ENCODE results near the gene TMEM187. TPM values are rescaled to one million over a fixed set of nuclear protein-coding genes. Genes with fewer than 3 reads are reported as not detected.

The TMEM187 gene
- total RNA-seq, 1 donor from 2014 or later, result 18.3 TPM

DNA sequence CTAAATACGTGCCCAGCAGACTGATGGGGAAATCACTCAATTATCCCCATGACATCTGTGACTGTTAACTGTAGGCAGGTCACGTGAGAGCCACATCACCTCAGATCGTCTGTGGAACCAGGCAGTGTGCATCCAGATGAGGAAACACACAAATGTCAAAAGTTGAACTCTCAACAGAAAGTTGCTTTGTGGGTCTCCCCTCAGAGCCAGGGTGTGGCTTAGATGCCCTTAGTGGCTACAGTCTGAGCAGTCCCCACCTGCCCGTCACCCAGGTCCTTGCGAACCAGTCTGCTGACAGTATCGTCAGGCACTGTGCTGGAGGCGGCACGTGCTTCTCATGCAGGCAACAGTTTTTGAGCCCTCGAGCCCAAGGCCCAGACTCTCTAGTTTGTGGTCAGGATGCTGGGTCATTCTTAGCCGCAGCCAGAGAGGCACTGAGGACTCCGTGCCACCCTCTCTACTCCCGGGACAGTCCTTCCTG is 10.8 kb downstream of the TMEM187 start:
- H3K36me3 Mint-ChIP-seq (ENCODE audit: low read depth), result peaks cover 4% of the 10 kb centered on the region
- TF ChIP-seq, protein P1, sequence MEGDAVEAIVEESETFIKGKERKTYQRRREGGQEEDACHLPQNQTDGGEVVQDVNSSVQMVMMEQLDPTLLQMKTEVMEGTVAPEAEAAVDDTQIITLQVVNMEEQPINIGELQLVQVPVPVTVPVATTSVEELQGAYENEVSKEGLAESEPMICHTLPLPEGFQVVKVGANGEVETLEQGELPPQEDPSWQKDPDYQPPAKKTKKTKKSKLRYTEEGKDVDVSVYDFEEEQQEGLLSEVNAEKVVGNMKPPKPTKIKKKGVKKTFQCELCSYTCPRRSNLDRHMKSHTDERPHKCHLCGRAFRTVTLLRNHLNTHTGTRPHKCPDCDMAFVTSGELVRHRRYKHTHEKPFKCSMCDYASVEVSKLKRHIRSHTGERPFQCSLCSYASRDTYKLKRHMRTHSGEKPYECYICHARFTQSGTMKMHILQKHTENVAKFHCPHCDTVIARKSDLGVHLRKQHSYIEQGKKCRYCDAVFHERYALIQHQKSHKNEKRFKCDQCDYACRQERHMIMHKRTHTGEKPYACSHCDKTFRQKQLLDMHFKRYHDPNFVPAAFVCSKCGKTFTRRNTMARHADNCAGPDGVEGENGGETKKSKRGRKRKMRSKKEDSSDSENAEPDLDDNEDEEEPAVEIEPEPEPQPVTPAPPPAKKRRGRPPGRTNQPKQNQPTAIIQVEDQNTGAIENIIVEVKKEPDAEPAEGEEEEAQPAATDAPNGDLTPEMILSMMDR (IDR thresholded peaks at IDR 0.05), result no peak
- peaks cover 10% of the 10 kb centered on the region for H3K4me1 Mint-ChIP-seq (ENCODE audit: low read depth)
- no peak overlapping the region for H3K27ac Mint-ChIP-seq (ENCODE audit: unreplicated experiment)
- H3K9me3 Mint-ChIP-seq (ENCODE audit: low read depth), result no peaks in the 10 kb centered on the region
- no peak for DNase-seq (ENCODE audit: low spot score)
- no peaks in the 10 kb centered on the region for H3K27me3 Mint-ChIP-seq (ENCODE audit: low read depth)
- H3K4me3 Mint-ChIP-seq (ENCODE audit: unreplicated experiment), result no peak overlapping the region

DNA sequence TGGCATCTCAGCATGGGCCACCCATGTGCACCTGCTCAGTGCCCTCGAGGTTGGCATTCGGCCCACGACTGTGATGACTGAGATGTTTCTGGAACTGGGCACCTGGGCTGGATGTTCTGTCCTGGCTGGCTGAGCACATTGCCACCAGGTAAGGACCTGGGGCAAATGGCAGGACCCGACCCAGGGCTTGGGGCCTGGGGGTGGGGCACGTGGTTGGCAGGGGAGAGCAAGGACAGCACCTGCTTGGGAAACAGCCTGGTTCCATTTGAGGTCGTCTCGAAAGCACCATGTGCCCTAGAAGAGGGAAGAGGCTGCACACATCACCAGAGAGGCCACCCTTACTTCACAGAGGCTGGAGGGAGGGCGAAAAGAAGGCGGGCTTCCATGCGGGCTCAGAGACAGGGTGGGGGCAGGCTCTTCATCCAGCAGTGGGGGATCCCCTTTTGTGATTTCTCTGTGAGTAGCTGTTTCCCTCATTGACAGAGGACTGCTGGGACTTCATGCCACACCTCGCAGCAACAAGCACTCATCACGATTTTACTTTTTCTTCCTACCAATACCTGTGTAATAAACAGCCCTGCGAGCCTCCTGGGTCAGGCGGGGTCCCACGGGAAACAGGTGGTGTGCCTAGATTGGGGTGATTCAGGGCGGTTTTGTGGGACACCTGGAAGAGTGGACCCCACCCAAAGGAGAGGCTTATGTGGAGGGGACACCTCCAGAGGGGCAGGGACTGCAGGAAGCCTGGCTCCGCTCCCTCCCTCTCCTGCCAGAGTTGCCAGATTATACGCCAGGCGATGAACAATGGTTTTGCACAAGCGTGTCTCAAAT is 12.0 kb downstream of the TMEM187 start:
- Mint-ChIP-seq H3K27ac (ENCODE audit: unreplicated experiment) (peak overlapping the region; percentile 32), H3K9me3 (ENCODE audit: low read depth) (no peaks in the 10 kb centered on the region), H3K36me3 (ENCODE audit: low read depth) (peaks cover 4% of the 10 kb centered on the region), H3K4me1 (ENCODE audit: low read depth) (peaks cover 10% of the 10 kb centered on the region), H3K4me3 (ENCODE audit: unreplicated experiment) (no peak overlapping the region), H3K27me3 (ENCODE audit: low read depth) (no peaks in the 10 kb centered on the region)
- TF ChIP-seq, protein P1 (IDR thresholded peaks at IDR 0.05), result no peak
- no peak for DNase-seq (ENCODE audit: low spot score)

DNA sequence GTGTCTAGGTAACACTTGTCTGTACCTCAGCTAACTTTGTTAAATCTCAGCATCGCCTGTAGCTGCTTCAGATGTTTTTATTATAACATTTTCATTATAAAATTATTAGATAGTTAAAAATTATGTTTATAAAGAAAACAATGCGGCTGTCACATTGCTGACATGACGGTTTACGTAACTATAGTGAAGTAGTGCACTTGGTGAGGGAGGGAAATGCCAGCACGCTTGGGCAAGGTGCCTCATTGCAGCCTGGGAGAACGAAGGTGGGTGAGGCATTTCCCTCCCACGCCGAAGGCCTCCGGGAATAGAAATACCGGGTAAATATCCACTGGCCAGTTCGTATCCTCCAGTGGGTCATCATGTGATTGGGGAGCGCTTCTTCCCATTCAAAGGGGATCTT is 15.9 kb downstream of the TMEM187 start:
- no peak overlapping the region for H3K27ac Mint-ChIP-seq (ENCODE audit: unreplicated experiment)
- no peaks in the 10 kb centered on the region for H3K27me3 Mint-ChIP-seq (ENCODE audit: low read depth)
- no peaks in the 10 kb centered on the region for H3K36me3 Mint-ChIP-seq (ENCODE audit: low read depth)
- no peaks in the 10 kb centered on the region for H3K9me3 Mint-ChIP-seq (ENCODE audit: low read depth)
- peaks cover 10% of the 10 kb centered on the region for H3K4me1 Mint-ChIP-seq (ENCODE audit: low read depth)
- no peak overlapping the region for H3K4me3 Mint-ChIP-seq (ENCODE audit: unreplicated experiment)
- DNase-seq (ENCODE audit: low spot score), result no peak
- TF ChIP-seq, protein P1 (IDR thresholded peaks at IDR 0.05), result no peak

DNA sequence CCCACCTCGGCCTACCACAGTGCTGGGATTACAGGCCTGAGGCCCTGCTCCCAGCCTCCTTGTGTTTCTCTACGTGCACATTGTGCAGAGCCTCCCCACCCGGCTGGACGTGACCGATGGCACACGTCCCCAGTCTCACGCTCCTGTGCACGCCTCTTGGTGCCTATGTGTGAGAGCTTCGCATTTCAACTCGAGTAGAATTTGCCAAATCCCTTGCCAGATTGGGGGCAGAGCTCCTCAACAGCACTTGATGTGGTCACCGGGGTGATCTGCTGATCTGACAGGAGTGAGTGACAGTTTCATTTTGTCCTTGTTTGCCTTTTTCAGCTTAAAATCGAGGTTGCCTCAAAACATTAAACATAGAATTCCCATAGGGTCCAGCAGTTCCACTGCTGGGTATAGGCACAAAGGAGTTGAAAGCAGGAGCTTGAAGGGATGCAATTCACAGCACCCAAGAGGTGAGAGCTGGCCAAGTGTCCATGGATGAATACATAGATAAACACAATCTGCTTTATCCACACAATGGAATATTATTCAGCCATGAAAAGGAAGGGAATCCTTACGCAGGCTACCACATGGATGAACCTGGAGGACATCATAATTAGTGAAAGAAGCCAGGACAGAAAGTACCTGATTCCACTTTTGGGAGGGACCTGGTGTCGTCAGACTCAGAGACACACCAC is 17.6 kb downstream of the TMEM187 start:
- DNase-seq (ENCODE audit: low spot score), result no peak
- H3K27me3 Mint-ChIP-seq (ENCODE audit: low read depth), result no peaks in the 10 kb centered on the region
- H3K36me3 Mint-ChIP-seq (ENCODE audit: low read depth), result no peaks in the 10 kb centered on the region
- TF ChIP-seq, protein P1 (IDR thresholded peaks at IDR 0.05), result no peak
- H3K4me3 Mint-ChIP-seq (ENCODE audit: unreplicated experiment), result no peak overlapping the region
- no peak overlapping the region for H3K27ac Mint-ChIP-seq (ENCODE audit: unreplicated experiment)
- H3K4me1 Mint-ChIP-seq (ENCODE audit: low read depth), result peaks cover 5% of the 10 kb centered on the region
- no peaks in the 10 kb centered on the region for H3K9me3 Mint-ChIP-seq (ENCODE audit: low read depth)

DNA sequence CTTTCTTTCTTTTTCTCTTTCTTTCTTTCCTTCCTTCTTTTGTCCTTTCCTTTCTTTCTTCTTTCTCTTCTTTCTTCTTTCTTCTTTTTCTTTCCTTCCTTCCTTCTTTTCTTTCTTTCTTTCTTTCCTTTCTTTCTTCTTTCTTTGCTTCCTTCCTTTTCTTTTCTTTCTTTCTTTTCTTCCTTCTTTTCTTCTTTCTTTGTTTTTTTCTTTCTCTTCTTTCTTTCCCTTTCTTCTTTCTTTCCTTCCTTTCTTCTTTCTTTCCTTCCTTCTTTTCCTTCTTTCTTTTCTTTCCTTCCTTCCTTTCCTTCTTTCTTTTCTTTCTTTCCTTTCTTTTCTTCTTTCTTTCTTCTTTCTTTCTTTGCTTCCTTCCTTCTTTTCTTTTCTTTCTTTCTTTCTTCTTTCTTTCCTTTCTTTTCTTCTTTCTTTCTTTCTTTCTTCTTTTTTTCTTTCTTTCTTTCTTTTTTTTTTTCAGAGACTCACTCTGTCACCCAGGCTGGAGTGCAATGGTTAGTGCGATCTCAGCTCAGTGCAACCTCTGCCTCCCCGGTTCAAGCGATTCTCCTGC is 18.5 kb downstream of the TMEM187 start:
- no peak overlapping the region for H3K27ac Mint-ChIP-seq (ENCODE audit: unreplicated experiment)
- H3K9me3 Mint-ChIP-seq (ENCODE audit: low read depth), result no peaks in the 10 kb centered on the region
- H3K27me3 Mint-ChIP-seq (ENCODE audit: low read depth), result no peaks in the 10 kb centered on the region
- no peak overlapping the region for H3K4me3 Mint-ChIP-seq (ENCODE audit: unreplicated experiment)
- DNase-seq (ENCODE audit: low spot score), result no peak
- no peaks in the 10 kb centered on the region for H3K4me1 Mint-ChIP-seq (ENCODE audit: low read depth)
- TF ChIP-seq, protein P1 (IDR thresholded peaks at IDR 0.05), result no peak
- H3K36me3 Mint-ChIP-seq (ENCODE audit: low read depth), result no peaks in the 10 kb centered on the region

All from chondrocyte (in vitro differentiated cells).